Neural progenitor cell (in vitro differentiated cells): ENCODE data around the gene IQGAP2. TPM values are rescaled to one million over a fixed set of nuclear protein-coding genes. Genes with fewer than 3 reads are reported as not detected.

Experiments used
- DNase-seq: peaks from one replicate; pipeline ENCODE4 v3.0.0-alpha.2; 2016; ENCODE audit warnings: low spot score
- H2AFZ ChIP-seq: fragments of 200-600 bp; sonication (generic); replicated peaks from 2 replicates; pipeline ENCODE4 v1.6.1; 2016; ENCODE audit warnings: antibody characterized with exemption
- H3F3A ChIP-seq: fragments of 200-600 bp; sonication (generic); 2 replicates; pipeline ENCODE4 v1.6.1; 2016; ENCODE audit warnings: antibody characterized with exemption, low read depth
- H3K27ac ChIP-seq: fragments of 200-600 bp; sonication (generic); 2 replicates; pipeline ENCODE4 v1.5.1; 2016; ENCODE audit warnings: mild to moderate bottlenecking
- H3K27me3 ChIP-seq: fragments of 200-600 bp; sonication (generic); 2 replicates; pipeline ENCODE4 v1.6.1; 2016; ENCODE audit warnings: mild to moderate bottlenecking, moderate library complexity
- H3K36me3 ChIP-seq: fragments of 200-600 bp; sonication (generic); 2 replicates; pipeline ENCODE4 v1.5.1; 2016
- H3K4me1 ChIP-seq: fragments of 200-600 bp; sonication (generic); 2 replicates; pipeline ENCODE4 v1.6.1; 2016; ENCODE audit warnings: mixed run types
- H3K4me2 ChIP-seq: fragments of 200-600 bp; sonication (generic); 2 replicates; pipeline ENCODE4 v1.6.1; 2016
- H3K4me3 ChIP-seq: fragments of 200-600 bp; sonication (generic); 2 replicates; pipeline ENCODE4 v1.5.1; 2016
- H3K79me2 ChIP-seq: fragments of 200-600 bp; sonication (generic); 2 replicates; pipeline ENCODE4 v1.6.1; 2016; ENCODE audit warnings: low read depth
- H3K9ac ChIP-seq: fragments of 200-600 bp; sonication (generic); 2 replicates; pipeline ENCODE4 v1.6.1; 2016
- H3K9me3 ChIP-seq: fragments of 200-600 bp; sonication (generic); 2 replicates; pipeline ENCODE4 v1.5.1; 2016; ENCODE audit warnings: low read depth
- H4K20me1 ChIP-seq: fragments of 200-600 bp; sonication (generic); 2 replicates; pipeline ENCODE4 v1.6.1; 2016; ENCODE audit warnings: low read depth
- H3K27ac Mint-ChIP-seq: 3 replicates; pipeline ENCODE4 v1.8.0; 2021; ENCODE audit warnings: mixed read lengths
- H3K27me3 Mint-ChIP-seq: 2 replicates; pipeline ENCODE4 v1.8.0; 2022; ENCODE audit warnings: low read depth, mild to moderate bottlenecking, inconsistent platforms, moderate library complexity, mixed read lengths; ENCODE audit not compliant: insufficient read depth
- H3K36me3 Mint-ChIP-seq: 3 replicates; pipeline ENCODE4 v1.8.0; 2021; ENCODE audit warnings: mixed read lengths
- H3K4me1 Mint-ChIP-seq: 3 replicates; pipeline ENCODE4 v1.8.0; 2021; ENCODE audit warnings: mixed read lengths
- H3K4me3 Mint-ChIP-seq: 3 replicates; pipeline ENCODE4 v1.8.0; 2021; ENCODE audit warnings: mild to moderate bottlenecking, moderate library complexity, mixed read lengths
- H3K9me3 Mint-ChIP-seq: 3 replicates; pipeline ENCODE4 v1.8.0; 2020; ENCODE audit warnings: mixed read lengths
- EZH2 ChIP-seq: fragments of 200-600 bp; sonication (generic); IDR thresholded peaks from 2 replicates; pipeline ENCODE4 v1.6.1; 2017; ENCODE audit warnings: antibody characterized with exemption, mild to moderate bottlenecking, moderate library complexity
- EZH2phosphoT487 ChIP-seq: fragments of 200-600 bp; sonication (generic); IDR thresholded peaks from 2 replicates; pipeline ENCODE4 v1.6.1; 2017; ENCODE audit warnings: antibody characterized with exemption
- total RNA-seq: library from RNA; depleted of rRNA; stranded (reverse); fragments of >200 nt; gene quantifications from 2 replicates; pipeline ENCODE4 v1.2.3, GENCODE V29; 2015; ENCODE audit warnings: low replicate concordance
- TF ChIP-seq, protein P1 (sequence below): fragments of 200-600 bp; sonication (generic); IDR thresholded peaks from 2 replicates; pipeline ENCODE4 v1.5.1; 2017; ENCODE audit warnings: antibody characterized with exemption, mild to moderate bottlenecking

Gene IQGAP2
- total RNA-seq, 1 donor from 2014 or later, result 37.7 TPM

DNA sequence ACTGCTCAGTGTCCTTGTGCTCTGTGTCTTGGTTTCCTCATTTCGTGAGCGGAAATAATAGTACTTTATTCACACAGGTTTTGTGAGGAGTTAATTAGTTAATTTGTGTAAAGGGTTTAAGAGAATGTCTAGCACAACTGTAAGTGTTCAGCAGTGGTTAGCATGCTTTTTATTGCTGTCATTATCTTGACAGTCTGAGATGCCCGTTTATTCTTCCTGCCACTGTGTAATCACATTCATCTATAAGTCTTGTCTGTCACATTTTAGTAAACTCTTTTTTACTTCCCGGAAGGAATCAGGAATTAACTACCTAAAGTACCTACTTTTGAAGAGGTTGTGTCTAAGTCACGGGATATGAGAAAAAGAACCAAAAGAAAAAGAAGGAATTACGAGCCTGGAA, 38.0 kb downstream of the IQGAP2 start:
- no peaks in the 10 kb centered on the region for H3K79me2 ChIP-seq

DNA sequence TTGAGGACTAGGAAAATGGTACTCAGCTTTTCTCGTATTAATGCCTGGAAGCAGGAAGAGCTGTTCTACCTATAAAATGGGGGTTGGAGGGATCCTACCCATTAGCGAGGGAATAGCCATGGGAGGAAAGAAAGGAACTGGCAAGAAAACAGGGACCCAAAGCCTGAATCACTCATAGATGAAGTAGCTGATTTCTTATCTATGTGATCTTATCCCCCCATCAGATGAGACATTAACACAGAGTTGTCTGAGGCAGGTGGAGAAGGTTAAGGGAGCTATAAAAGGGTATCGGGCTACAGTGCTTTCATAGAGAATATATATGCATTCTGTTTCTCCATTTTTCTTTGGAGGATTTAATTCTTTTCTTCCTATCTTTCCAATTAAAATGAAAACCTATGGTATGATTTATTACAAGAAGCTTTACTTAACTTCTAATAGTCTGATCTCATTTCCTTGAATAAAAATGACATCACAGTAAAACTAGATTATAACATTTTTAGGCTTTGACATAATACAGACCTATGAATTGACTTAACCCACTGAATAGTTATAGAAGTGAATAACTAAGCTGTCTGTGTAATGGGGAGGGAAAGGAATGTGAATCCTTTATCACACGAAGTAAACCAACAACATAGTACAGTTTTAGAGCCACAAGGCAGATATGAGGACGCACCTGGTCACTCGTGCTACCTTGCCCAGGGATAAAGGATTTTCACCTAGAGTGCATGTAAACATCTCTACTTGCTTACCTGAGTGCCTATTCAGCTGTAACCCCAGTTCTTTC, 39.0 kb downstream of the IQGAP2 start:
- no peak overlapping the region for H3K27ac ChIP-seq
- H3K36me3 Mint-ChIP-seq, result no peaks in the 10 kb centered on the region
- peaks cover 4% of the 10 kb centered on the region for H3K4me1 ChIP-seq

More for the DNA sequence above, 38.0 kb downstream of the IQGAP2 start:
- H3K9me3 Mint-ChIP-seq, result peaks cover 17% of the 10 kb centered on the region
- no peak overlapping the region for H3K27ac Mint-ChIP-seq
- Histone ChIP-seq H2AFZ (no peak overlapping the region), H3F3A (no peaks in the 10 kb centered on the region), H4K20me1 (no peaks in the 10 kb centered on the region), H3K4me1 (no peaks in the 10 kb centered on the region), H3K4me2 (no peak overlapping the region), H3K27me3 (no peaks in the 10 kb centered on the region), H3K4me3 (no peak overlapping the region), H3K36me3 (peaks cover 7% of the 10 kb centered on the region), H3K9me3 (no peaks in the 10 kb centered on the region), H3K9ac (no peak overlapping the region), H3K27ac (no peak overlapping the region)
- no peaks in the 10 kb centered on the region for H3K36me3 Mint-ChIP-seq
- H3K27me3 Mint-ChIP-seq, result no peaks in the 10 kb centered on the region
- TF ChIP-seq EZH2 (no peak), EZH2phosphoT487 (no peak)
- TF ChIP-seq, protein P1, sequence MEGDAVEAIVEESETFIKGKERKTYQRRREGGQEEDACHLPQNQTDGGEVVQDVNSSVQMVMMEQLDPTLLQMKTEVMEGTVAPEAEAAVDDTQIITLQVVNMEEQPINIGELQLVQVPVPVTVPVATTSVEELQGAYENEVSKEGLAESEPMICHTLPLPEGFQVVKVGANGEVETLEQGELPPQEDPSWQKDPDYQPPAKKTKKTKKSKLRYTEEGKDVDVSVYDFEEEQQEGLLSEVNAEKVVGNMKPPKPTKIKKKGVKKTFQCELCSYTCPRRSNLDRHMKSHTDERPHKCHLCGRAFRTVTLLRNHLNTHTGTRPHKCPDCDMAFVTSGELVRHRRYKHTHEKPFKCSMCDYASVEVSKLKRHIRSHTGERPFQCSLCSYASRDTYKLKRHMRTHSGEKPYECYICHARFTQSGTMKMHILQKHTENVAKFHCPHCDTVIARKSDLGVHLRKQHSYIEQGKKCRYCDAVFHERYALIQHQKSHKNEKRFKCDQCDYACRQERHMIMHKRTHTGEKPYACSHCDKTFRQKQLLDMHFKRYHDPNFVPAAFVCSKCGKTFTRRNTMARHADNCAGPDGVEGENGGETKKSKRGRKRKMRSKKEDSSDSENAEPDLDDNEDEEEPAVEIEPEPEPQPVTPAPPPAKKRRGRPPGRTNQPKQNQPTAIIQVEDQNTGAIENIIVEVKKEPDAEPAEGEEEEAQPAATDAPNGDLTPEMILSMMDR, result no peak
- no peak overlapping the region for H3K4me3 Mint-ChIP-seq
- no peak for DNase-seq
- H3K4me1 Mint-ChIP-seq, result no peaks in the 10 kb centered on the region

DNA sequence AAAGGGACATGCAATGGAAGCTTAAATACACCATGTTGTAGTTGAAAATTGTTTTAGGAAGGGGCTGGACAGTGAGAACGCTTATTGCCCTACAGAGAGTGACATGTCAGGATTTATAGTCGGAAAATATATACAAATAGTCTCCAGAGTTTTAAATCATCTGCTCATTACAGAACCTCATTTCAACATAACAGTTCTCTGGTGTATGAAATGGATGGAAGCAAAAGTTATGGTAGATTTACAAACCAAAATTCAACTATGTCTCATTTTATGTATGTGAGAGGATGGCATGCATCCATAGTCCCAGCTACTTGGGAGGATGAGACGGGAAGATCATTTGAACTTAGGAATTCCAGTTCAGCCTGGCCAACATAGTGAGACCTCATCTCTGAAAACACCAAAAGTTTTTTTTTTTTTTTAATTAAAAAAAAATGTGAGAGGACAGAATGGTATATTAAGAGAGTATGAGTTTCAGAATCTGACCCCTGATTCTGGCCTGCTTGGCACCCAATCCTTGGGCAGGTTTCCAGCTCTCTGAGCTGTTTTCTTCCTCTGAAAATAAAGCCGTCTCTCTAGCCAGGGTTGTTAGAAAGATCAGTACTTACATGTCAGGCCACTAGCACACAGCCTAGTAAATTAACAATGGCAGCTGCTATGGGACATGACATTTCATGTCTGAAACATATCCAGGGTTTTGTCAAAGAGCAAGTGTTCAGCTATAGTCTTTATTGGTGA, 40.1 kb downstream of the IQGAP2 start:
- no peaks in the 10 kb centered on the region for H3K36me3 Mint-ChIP-seq
- Histone ChIP-seq H3K27ac (no peak overlapping the region), H3K27me3 (no peaks in the 10 kb centered on the region), H3K4me3 (no peak overlapping the region), H3K36me3 (peaks cover 7% of the 10 kb centered on the region), H3F3A (no peaks in the 10 kb centered on the region), H4K20me1 (no peaks in the 10 kb centered on the region), H2AFZ (no peak overlapping the region), H3K4me1 (peaks cover 5% of the 10 kb centered on the region), H3K9ac (no peak overlapping the region), H3K79me2 (no peaks in the 10 kb centered on the region), H3K9me3 (no peaks in the 10 kb centered on the region), H3K4me2 (no peak overlapping the region)
- TF ChIP-seq EZH2 (no peak), EZH2phosphoT487 (no peak)
- TF ChIP-seq, protein P1, result no peak
- DNase-seq, result no peak
- no peaks in the 10 kb centered on the region for H3K27me3 Mint-ChIP-seq
- H3K4me1 Mint-ChIP-seq, result peaks cover 3% of the 10 kb centered on the region
- no peak overlapping the region for H3K4me3 Mint-ChIP-seq
- no peak overlapping the region for H3K27ac Mint-ChIP-seq
- H3K9me3 Mint-ChIP-seq, result peaks cover 9% of the 10 kb centered on the region

More for the DNA sequence above, 39.0 kb downstream of the IQGAP2 start:
- Mint-ChIP-seq H3K27ac (no peak overlapping the region), H3K27me3 (no peaks in the 10 kb centered on the region), H3K4me1 (peaks cover under 1% of the 10 kb centered on the region), H3K4me3 (no peak overlapping the region), H3K9me3 (peaks cover 16% of the 10 kb centered on the region)
- Histone ChIP-seq H3K9me3 (no peaks in the 10 kb centered on the region), H3K36me3 (peaks cover 7% of the 10 kb centered on the region), H3K4me3 (no peak overlapping the region), H3K4me2 (no peak overlapping the region), H3F3A (no peaks in the 10 kb centered on the region), H4K20me1 (no peaks in the 10 kb centered on the region), H3K27me3 (no peaks in the 10 kb centered on the region), H3K9ac (no peak overlapping the region), H3K79me2 (no peaks in the 10 kb centered on the region), H2AFZ (no peak overlapping the region)
- no peak for DNase-seq
- no peak for TF ChIP-seq EZH2phosphoT487
- no peak for TF ChIP-seq EZH2
- TF ChIP-seq, protein P1, result no peak
